Right renal pelvis (tissue), 4 donors: ENCODE data around the gene KEL. TPM values are rescaled to one million over a fixed set of nuclear protein-coding genes. Genes with fewer than 3 reads are reported as not detected.
A peak's percentile ranks its signal among the peaks of the same experiment; 100 is the strongest.

Experiments
- DNase-seq, 4 donors: peaks; one replicate each; pipeline ENCODE4 v3.0.0-alpha.2; 2013; ENCODE audit warnings: low read depth in 4 of 4, low spot score in 3 of 4, missing footprints in 1 of 4
- polyA plus RNA-seq, 4 donors: library from polyadenylated mRNA; unstranded; fragments of 120-200 nt; gene quantifications; one replicate each; pipeline ENCODE4 v1.2.1, GENCODE V29; 2013; ENCODE audit not compliant: insufficient read length in 4 of 4

KEL gene
- polyA plus RNA-seq, 4 donors: 1.6 to 3.1 (median 2.2) TPM

DNA sequence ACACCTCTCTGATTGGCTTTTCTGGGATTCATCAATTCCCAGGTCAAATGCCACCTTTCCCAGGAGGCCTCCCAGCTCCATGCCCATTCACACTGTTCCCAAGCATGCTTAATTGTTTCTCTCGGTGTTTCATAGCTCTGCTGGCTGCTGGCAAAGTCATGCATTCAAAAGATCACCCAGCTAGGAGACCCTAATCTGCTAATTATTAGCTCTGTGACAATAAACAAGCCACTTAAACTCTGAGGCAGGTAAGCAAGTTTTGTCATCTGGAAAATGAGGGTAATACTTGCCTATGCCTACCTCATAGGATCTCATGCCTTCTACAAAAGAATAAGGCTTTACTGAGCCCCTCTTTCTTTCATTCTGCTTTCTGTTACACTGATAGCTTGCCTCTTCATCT lies 828 bp upstream of the KEL start:
- DNase-seq: peak in 1 of 4 donors; percentile 5

DNA sequence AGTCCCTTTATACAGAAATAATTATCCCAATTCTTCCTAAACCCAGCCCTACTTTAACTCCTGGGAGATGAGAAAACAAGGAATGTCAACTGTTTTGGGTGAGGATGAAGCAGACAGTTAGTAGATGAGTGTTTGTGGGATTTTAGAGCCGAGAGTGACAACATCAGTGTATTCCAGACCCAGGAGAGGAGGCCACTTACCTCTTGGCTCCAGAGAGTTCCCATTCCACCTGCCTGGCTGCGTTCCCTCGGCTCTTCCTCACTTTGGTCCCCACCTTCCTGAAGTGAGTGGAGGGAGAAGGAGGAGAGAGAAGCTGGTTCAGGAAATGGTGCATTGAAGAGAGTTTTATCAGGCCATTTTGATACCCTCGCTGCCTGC lies 579 bp downstream of the KEL start:
- no peak for DNase-seq

DNA sequence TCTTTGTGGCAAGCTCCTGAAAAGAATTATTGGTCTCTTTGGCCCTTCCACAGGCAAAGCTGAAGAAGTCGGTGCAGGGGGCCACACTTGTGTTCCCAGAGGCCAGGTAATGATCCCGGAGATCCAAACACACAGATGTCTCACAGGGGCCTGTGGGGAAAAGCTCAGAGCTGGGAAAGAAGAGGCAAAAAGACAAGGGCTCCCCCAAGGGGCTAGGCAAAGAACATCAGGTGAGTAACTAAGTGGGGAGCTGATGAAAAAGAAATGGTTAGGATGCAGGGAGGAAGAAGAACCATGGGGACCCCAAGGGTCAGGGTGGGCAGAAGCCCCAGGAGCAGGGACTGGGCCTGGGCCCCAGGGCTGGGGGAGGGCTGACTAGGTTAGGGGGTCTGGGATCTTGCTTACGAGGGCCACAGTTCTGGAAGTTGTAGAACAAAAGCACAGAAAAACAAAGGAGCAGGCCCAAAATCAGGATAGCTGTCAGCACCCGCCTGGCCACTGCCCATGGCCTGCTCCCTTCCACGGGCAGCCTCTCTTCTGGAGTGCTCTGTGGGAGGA lies 1.1 kb downstream of the KEL start:
- no peak for DNase-seq

DNA sequence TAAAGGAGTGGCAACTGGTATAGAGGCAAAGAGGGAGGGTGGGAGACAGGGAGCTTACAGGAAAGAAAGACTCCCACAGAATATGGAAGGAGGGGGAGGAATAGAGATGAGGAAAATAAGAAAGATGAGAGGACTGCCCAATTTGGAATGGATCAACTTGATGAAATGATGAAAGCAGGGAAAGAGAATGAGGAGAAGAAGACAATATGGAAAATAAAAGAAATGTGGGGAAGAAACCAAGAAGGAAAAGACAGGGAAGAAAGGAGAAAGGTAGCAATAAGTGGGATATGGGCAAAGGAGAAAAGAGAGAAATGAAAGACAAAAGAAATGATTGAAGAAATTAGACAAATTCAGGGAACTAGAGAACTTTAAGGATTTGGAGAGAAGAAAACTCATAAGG lies 3.0 kb downstream of the KEL start:
- no peak for DNase-seq

DNA sequence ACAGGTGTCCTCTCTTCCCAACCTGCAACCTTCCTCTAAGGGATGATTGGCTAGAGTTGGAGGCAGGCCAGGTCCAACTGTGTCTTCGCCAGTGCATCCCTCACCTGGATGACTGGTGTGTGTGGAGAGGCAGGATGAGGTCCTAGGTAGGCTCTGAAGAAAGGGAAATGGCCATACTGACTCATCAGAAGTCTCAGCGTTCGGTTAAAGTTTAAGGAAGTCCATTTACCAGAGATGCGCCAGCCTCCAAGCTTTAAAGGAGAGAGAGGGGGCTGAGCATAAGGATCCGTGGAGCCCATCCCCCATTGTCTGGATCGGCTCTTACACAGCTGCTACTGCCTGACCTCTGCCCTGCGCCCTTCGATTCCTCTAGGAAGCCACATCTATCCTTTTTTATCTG lies 4.4 kb downstream of the KEL start:
- DNase-seq: no peak

DNA sequence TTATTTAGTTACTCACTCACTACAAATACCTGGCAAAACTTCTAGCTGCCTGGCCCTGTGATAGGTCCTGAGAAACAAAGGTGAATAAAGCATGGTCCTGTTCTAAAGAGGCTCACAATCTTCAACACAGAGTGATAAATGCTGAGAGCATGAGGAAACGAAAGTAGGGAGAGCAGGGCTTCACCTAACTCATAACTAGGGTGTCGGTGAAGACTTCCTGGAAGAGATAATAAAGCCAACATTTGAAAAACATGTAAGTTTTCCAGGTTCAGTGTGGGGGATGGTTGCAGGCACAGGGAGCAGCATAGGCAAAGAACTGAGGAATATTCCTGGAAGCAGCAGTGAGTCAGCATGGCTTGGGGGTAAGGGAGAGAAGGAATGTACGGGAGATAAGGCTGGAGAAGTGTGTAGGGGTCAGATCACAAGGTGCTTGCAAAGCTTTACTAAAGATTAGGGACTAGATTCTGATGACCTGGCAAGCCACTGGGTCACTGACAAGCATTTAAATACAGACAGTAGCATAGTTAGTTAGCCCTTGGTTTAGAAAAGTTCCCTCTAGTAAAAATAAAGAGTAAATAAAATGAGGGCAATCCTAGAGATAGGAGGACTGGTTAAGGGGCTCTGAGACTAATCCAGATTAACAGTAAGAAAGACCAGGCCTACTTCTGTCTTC lies 5.1 kb downstream of the KEL start:
- DNase-seq: no peak

DNA sequence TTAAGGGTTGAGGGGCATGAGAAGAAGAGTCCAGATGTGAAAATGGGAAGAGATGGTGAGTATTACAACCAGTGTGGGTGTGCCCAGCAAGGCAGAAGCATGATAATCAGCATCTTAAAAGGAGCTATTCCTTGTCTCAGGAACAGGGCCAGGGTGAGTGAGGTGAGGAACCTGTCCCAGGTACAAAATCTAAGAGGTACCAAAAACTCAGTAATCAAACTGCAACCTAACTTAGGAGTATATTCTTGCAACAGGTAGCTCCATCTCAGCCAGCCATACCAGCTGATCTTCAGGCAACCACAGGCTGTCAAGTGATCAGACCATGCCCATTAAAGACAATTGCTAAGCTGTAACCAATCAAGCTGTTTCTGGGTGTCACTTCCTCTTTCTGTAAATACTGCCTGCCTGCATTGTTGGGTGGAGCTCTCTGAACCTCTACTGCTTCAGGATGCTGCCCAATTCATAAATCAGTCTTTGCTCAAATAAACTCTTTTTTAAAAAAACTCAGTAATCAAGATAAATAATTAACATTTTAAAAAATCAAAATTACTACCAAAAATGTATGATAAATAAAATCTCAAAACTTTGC lies 7.4 kb downstream of the KEL start:
- DNase-seq: no peak

DNA sequence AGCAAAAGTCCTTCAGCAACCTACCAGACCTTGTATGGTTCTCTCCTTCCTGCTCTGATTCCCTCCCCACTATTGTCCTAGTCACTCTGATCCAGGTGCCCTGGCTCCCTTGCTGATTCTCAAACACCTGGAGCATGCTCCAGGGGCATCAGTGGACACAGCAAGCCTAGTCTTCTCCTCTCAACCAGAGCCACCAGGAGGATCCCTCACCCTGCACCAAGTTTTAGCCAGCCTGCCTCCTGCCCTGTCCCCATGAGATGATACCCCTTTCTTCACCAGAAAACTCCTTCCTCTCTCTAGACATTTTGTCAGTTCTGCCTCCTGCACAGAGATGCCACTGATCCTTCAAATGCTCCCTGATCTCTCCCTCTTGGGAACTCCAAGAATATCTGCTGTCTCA lies 11.9 kb downstream of the KEL start:
- no peak for DNase-seq

DNA sequence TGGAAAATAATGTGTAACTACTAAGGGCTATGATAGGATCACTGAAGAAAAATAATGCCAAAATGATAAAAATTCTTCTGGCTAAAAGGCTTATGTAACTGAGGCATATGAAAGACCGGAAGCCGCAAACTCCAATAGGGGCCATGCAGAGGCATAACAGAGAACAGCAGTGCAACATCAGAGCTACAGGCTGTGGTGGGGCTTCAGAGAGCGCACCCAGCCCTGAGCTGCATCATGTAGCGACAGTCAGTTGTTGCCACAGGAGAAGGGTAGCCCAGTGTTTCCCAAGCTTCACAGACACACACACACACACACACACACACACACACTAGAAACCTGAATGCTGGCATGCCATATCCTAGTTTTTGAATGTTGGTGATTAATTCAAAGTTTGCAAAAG lies 13.6 kb downstream of the KEL start:
- DNase-seq: no peak

DNA sequence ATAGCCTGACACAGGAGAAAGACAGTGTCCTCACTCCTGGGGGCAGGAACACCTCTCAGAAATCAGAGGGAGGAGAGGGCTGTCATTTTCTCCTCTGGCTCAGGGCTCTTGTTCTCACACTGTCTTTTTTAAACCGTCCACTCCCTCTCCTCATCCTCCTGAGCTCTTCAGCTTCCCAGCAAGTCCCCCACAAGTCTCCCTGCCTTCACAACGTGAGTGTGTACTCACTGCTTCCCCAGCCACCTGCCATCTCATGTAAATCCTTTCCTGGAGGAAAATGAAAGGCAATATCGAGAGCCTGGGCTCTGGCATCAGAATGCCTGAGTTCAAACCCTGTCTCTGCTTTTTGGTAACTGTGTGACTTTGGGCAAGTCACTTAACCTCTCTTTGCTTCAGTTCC lies 17.2 kb downstream of the KEL start:
- DNase-seq: no peak

DNA sequence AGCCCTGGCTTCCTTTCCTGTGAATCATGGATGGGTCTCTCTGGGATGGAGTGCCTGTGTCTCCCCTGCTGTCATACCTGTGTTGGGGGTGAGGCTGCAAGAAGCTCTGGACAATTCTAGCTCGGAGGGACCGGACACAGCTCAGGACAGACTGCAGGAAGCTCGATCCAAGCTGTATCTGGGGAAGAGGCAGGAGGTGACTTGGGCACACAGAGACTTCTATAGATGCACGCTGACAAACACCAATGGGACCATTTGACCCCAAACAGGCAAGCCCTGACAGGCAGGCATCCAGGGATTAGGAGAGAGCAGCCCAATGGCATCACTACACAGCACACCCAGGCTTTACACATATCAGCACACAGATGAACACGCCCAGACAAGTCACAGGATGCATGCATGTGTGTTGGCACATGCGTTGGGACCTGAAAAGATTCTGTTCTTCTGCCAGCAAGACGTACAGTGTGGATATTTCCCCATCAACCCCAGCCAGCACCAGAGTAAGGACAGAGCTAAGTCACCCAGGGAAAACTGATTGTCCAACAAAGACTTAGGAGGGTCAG lies 18.4 kb downstream of the KEL start:
- DNase-seq: no peak

DNA sequence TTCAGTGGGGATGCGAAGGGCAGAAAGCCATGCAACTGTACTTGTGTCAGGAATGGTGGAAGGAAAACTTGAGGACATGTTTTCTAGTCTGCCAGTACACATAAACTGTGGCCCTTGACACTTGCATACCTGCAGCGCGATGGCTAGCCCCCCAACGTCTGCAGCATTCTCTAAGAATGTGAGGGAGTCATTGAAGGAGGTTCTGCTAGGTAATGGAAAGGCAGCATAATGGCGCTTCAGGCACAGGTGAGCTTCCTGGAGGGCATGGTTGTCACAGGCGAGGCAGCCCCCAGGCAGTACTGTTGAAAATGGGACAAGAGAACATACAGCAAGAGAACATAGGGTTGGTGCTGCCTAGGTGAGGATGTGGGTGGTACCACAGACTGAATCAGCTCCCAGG lies 19.4 kb downstream of the KEL start:
- DNase-seq: no peak

DNA sequence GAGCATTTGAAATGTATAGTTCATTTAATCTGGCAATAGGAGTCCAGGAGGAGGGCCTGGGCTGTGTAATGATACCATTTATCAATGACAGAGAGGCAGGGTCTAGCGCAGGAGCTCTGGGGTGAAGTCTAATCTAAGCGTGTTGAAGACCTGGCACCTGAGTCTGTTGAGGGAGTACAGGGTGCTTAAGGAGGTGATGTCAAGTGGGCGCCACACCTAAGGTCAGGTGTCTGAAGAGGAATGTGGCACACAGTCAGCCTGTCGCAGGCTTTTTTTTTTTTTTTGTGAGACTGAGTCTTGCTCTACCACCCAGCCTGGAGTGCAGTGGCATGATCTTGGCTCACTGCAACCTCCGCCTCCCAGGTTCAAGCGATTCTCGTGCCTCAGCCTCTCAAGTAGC lies 20.6 kb downstream of the KEL start:
- DNase-seq: no peak

DNA sequence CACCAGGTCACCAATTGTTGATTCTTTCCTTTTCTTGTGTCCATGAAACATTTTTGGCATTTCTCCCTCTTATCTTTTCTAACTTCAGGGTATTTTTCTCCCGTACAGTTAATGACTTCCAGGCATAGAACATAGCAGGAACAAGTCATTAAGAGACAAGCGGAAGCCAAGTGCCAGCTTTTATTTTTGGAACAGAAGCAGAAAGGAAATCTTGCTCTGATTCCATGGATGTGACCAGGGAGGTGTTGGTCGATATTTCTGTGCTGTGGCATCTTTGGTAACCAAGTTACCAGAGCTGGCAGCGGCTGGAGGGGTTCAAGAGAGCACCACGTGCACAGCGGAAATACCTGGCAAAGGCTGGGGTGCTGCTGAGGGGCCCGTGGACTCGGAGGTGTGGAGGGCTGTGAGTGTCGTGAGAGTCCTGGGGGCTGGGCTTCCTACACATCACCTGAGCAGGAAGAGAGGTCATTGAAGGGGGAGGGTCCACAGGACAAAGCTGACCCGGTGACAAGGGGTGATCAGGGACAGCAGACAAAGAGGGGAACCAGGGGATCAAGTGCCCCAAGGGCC lies 21.1 kb downstream of the KEL start:
- DNase-seq: no peak

DNA sequence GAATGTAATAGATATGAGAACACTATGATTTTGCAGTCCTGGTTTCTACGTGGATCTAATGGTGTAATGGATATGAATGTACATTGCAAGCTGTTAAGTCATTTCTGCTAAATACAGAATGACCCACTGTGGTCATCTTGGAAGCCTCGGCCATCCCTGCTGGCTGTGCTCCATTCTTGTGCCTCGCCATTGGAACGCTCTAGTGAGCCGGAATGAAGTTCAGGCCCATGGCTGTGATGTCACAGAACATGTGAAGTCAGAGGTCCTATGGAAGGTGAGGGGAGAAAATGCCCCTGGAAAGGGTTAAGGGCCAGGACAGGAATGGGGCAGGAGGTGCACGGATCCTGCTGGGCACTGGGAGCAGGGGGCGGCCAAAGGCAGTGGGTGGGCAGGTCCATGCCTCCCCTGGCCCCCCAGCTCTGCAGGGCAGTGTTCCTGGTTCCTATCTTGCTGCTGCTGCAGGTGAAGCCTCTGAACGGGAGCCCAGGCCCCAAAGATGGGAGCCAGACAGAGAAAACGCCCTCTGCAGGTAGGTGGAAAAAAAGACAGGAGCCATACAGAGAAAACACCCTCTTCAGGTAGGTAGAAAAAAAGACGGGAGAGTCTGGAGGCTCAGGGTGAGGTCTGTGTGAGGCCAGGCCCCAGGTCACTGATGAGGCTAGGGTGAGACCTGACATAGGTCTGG lies 22.8 kb downstream of the KEL start, which contains the start of gene LLCFC1:
Gene LLCFC1 (plus strand): TSS at position 259 of the 685 bp plus-strand sequence. CDS start 138 bp downstream, at position 397.
- no peak for DNase-seq

DNA sequence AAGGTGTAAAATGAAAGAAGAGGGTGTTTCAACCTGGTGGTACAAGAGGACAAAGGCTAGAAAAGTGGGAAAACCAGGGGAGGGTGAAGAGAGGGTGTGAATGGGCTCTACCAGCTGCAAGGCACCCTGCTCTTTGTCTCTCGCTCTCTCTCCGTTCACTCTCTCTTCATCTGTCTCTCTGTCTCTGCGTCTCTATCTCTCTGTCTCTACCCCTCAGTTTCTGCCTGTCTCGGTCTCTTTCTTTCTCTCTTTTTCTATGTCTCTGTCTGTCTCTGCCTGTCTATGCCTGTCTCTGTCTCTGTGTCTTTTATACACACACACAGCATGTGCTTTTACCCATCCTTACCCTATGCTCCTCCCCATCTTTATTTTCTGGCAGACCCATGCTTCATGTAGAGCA lies 23.6 kb downstream of the KEL start:
- no peak for DNase-seq

DNA sequence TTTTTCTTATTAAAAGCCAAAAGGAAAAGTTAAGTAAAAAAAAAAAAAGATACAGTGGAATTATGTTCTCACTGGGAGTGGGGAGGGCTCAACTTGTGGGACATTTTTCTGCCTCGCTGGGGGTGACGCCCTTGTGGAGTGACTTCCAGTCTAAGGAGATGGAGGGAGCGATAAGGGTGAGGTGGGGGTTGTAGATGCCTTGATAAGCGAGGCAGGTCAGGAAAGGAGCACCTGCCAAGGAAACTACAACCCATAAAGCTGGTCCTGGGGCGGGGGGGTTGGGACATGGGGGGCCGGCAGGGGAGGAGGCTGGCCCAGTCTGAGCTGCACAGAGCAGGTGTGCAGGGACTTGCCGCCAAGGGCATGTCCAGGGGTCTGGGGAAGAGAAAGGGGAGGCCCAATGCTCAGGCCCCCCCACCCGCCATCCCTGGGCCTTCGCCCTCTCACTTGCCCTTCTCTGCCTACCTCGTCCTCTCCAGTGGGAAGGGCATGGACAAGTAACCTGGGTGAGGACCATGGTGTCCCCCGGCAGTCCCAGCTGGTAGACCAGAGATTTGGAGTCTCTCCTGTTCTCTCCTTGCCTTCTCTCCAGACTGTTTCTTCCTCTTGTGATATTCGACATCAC lies 26.1 kb downstream of the KEL start:
- no peak for DNase-seq

DNA sequence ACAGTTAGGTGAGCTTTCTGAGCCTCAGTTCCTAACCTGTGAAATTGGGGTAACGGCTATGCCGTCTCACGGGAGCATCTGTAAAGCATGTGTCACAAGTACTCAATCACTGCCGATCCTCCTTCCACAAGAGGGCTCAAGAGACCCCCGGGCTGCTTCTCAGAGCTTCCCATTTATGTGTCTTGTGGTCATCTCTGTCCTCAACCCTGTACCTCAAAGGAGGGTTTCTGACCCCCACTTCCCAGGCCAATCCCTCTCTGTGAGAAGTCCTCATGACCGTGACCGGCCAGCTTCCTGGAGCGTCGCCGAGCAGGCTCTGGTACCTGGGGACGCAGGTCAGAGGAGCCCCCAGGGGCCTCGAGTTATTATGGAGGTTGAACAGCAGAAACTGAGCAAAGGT lies 28.1 kb downstream of the KEL start:
- DNase-seq: no peak

DNA sequence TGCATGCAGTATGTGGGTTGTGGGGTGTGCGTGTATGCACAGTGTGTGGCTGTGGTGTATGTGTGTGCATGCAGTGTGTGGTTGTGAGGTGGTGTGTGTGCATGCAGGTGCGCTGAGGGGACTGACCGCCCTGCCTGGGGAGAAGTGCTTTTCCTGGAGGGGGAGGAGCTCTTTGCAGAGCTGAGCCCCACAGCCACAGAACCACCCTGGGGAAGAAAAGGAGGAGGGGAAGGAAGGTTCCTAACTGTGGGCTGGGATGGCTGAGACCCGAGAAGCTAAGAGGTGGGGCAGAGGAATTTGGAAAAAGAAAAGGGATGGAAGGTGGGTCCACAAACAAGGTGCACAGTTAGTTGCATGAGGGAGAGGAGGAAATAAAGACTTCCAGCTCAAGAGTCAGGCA lies 28.5 kb downstream of the KEL start, which contains the start of gene TRPV5:
Gene TRPV5 (minus strand): TSS at position 123 of the 400 bp plus-strand sequence. CDS start 287 bp downstream, outside the sequence.
- DNase-seq: no peak

DNA sequence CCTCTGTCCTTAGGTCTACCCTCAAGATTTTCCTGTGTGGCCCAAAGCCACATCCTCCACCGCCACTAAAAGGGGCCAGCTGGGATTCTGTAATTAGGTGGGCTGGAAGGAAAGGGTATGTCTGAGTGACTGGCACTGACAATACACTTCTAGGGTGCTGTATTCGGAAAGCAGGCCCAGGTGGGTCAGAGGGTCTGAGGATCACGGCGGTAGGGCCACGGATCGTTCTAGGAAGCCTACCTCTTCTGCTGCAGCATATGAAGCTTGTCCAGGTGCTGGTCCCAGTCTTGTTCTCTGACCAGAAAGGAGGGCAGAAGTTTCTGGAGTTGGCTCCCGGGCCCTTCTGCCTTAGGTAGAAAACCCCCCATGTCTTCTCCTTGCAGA lies 29.1 kb downstream of the KEL start:
- no peak for DNase-seq
